Endothelial cell of umbilical vein (primary cell): Measurements from ENCODE around the gene SLC12A1.

Experiments used
- EZH2 ChIP-seq: IDR thresholded peaks from 2 replicates; pipeline ENCODE4 v1.6.1; 2012; ENCODE audit warnings: borderline replicate concordance, low read depth, mild to moderate bottlenecking, moderate library complexity, low read length, inconsistent platforms; ENCODE audit not compliant: severe bottlenecking
- MAX ChIP-seq: IDR thresholded peaks from 2 replicates; pipeline ENCODE4 v1.6.1; 2011; ENCODE audit not compliant: insufficient read depth, insufficient read length

DNA sequence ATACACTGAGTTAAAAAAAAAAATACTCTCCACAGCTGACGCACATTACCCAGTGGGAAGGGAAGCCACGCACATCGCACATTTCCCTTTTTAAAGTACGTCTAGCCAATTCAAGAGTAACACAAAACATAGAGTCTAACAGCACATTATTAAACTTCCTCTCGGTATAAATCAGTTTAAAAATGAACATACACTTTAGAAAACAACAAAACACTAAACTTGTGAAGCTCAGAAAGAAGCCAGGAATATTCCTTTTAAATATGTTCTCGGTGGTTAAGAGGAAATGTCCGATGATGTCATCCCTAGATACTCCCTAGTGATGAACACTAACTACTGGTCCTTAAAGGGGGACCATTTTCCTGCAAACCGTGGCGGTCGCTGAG lies 28.7 kb upstream of the SLC12A1 start:
- TF ChIP-seq EZH2, result no peak
- TF ChIP-seq MAX, result no peak
